K562 (cell line): Measurements from ENCODE around the gene TBC1D20. TPM values are rescaled to one million over a fixed set of nuclear protein-coding genes. Genes with fewer than 3 reads are reported as not detected.
A peak's percentile ranks its signal among the peaks of the same experiment; 100 is the strongest.

ENCODE experiments used
- ATAC-seq: fragments of 200-7000 bp; cut with Tn5 transposase; 3 replicates; pipeline ENCODE4 v1.9.1; 2020; ENCODE audit warnings: moderate library complexity
- BruUV-seq: library from RNA; stranded (reverse); fragments of 400-500 nt; replicated peaks from 2 replicates; lab custom pipeline; 2021; lab: Mats Ljungman, UMichigan
- CTCF ChIA-PET: fragments of 300-600 bp; formaldehyde crosslinking; extraction: SDS; loops from one replicate; lab custom pipeline; 2021; ENCODE audit warnings: low intra/inter-chr PET ratio; lab: Yijun Ruan, JAX
- POLR2A ChIA-PET: fragments of 300-600, 350-650 bp; sonication (Branson Sonifier 250); formaldehyde crosslinking; extraction: SDS; loops from one replicate; lab custom pipeline; 2021; ENCODE audit warnings: antibody characterized with exemption, inconsistent platforms; lab: Yijun Ruan, JAX
- DNase-seq, 4 experiments: peaks; one replicate each; pipeline versions ENCODE4 v3.0.0 to v3.0.0-alpha.2; 2011 to 2018; ENCODE audit warnings: low spot score in 3 of 4, mixed read lengths in 3 of 4; ENCODE audit errors: extremely low read depth in 1 of 4
- FAIRE-seq: peaks from 2 replicates; lab custom pipeline; 2011; peaks lifted over from hg19 to GRCh38; lab: Jason Lieb, UNC
- H2AFZ ChIP-seq: 2 replicates; pipeline ENCODE4 v1.6.0; 2011; ENCODE audit warnings: low read depth, low read length, control low read depth, inconsistent platforms
- H3K27ac ChIP-seq: fragments of 200-600 bp; 3 replicates; pipeline ENCODE4 v1.8.0; 2011; ENCODE audit warnings: low read depth, mild to moderate bottlenecking, control low read depth, inconsistent platforms, low read length, moderate library complexity, mixed read lengths; ENCODE audit errors: extremely low read depth
- H3K27me3 ChIP-seq, 2 experiments: fragments of 300-600 bp in 1 of 2; 2 replicates in 1 of 2; 3 replicates in 1 of 2; pipeline versions ENCODE4 v1.6.0 to v1.8.0; 2011; ENCODE audit warnings: inconsistent platforms in 2 of 2, low read length in 2 of 2, mild to moderate bottlenecking in 1 of 2, mixed read lengths in 1 of 2, moderate library complexity in 1 of 2; ENCODE audit not compliant: control insufficient read depth in 2 of 2, insufficient read depth in 2 of 2
- H3K36me3 ChIP-seq: fragments of 300-600 bp; 3 replicates; pipeline ENCODE4 v1.8.0; 2011; ENCODE audit warnings: mild to moderate bottlenecking, low read length, inconsistent platforms; ENCODE audit not compliant: control insufficient read depth, insufficient read depth
- H3K4me1 ChIP-seq, 2 experiments: fragments of 200-600 bp in 1 of 2; replicated peaks in 1 of 2; 2 replicates in 1 of 2; 3 replicates in 1 of 2; pipeline versions ENCODE4 v1.5.1 to v1.8.0; 2011; ENCODE audit warnings: inconsistent platforms in 2 of 2, low read length in 2 of 2, mild to moderate bottlenecking in 1 of 2, mixed read lengths in 1 of 2, moderate library complexity in 1 of 2; ENCODE audit not compliant: control insufficient read depth in 2 of 2, insufficient read depth in 2 of 2
- H3K4me2 ChIP-seq: 2 replicates; pipeline ENCODE4 v1.6.1; 2011; ENCODE audit warnings: low read length, control low read depth, inconsistent platforms, mixed read lengths; ENCODE audit not compliant: insufficient read depth
- H3K4me3 ChIP-seq: fragments of 200-600 bp; sonication (generic), shearing (Covaris generic); 2 replicates; pipeline ENCODE4 v1.5.1; 2016; ENCODE audit warnings: control low read depth, inconsistent platforms
- H3K79me2 ChIP-seq: fragments of 200-600 bp; 3 replicates; pipeline ENCODE4 v1.8.0; 2011; ENCODE audit warnings: low read length, inconsistent platforms; ENCODE audit not compliant: control insufficient read depth, insufficient read depth
- H3K9ac ChIP-seq, 2 experiments: 2 replicates each; pipeline versions ENCODE4 v1.6.0 to v1.6.1; 2011; ENCODE audit warnings: low read depth in 2 of 2, low read length in 2 of 2, control low read depth in 1 of 2, inconsistent platforms in 1 of 2, mild to moderate bottlenecking in 1 of 2, mixed read lengths in 1 of 2; ENCODE audit not compliant: insufficient read depth in 1 of 2
- H3K9me1 ChIP-seq: one replicate; pipeline ENCODE4 v1.6.0; 2011; ENCODE audit warnings: inconsistent platforms, mild to moderate bottlenecking, low read length, moderate library complexity; ENCODE audit not compliant: control insufficient read depth, insufficient read depth
- H3K9me3 ChIP-seq: replicated peaks from 2 replicates; pipeline ENCODE4 v1.5.1; 2011; ENCODE audit warnings: low read depth, low read length, inconsistent platforms; ENCODE audit not compliant: control insufficient read depth, insufficient read depth
- H4K20me1 ChIP-seq: replicated peaks from 2 replicates; pipeline ENCODE4 v1.6.1; 2011; ENCODE audit warnings: low read length, inconsistent platforms, mixed read lengths; ENCODE audit not compliant: control insufficient read depth, insufficient read depth
- BRD9 ChIP-seq: fragments of 450-650 bp; IDR thresholded peaks from 2 replicates; pipeline ENCODE4 v1.6.1; 2018; ENCODE audit warnings: low read depth; ENCODE audit not compliant: partially characterized antibody
- GABPB2 ChIP-seq: fragments of 250-450 bp; sonication (Bioruptor Pico); conservative IDR thresholded peaks from 2 replicates; pipeline ENCODE4 v1.5.1; 2021; ENCODE audit warnings: mild to moderate bottlenecking
- JUNB ChIP-seq: fragments of 450-650 bp; formaldehyde crosslinking; conservative IDR thresholded peaks from 2 replicates; pipeline ENCODE4 v1.4.0; 2020; ENCODE audit warnings: mild to moderate bottlenecking
- MCM7 ChIP-seq, 2 experiments: fragments of 450-650 bp; IDR thresholded peaks; 2 replicates each; pipeline ENCODE4 v1.6.1; 2016 to 2018
- MEF2D ChIP-seq: conservative IDR thresholded peaks from 2 replicates; pipeline ENCODE4 v1.6.1; 2016; ENCODE audit warnings: low read depth, missing genetic modification characterization, missing compliant biosample characterization
- MTA3 ChIP-seq: fragments of 450-650 bp; formaldehyde crosslinking; IDR thresholded peaks from 2 replicates; pipeline ENCODE4 v1.6.1; 2017; ENCODE audit warnings: mild to moderate bottlenecking, borderline replicate concordance
- PHB ChIP-seq: fragments of 250-450 bp; sonication (Bioruptor Pico); IDR thresholded peaks from 2 replicates; pipeline ENCODE4 v1.5.0; 2021
- PML ChIP-seq: IDR thresholded peaks from 2 replicates; pipeline ENCODE4 v1.6.1; 2012; ENCODE audit warnings: low read length, inconsistent platforms
- SOX6 ChIP-seq: fragments of 450-650 bp; IDR thresholded peaks from 2 replicates; pipeline ENCODE4 v1.6.1; 2014; ENCODE audit warnings: mild to moderate bottlenecking
- SREBF2 ChIP-seq: sonication (generic); formaldehyde crosslinking; IDR thresholded peaks from 2 replicates; pipeline ENCODE4 v1.4.0; 2020; ENCODE audit warnings: mild to moderate bottlenecking, missing genetic modification reagents
- ZBTB5 ChIP-seq: fragments of 450-650 bp; IDR thresholded peaks from 2 replicates; pipeline ENCODE4 v1.6.1; 2017; ENCODE audit warnings: antibody characterized with exemption
- ZNF12 ChIP-seq: sonication (generic); formaldehyde crosslinking; IDR thresholded peaks from 2 replicates; pipeline ENCODE4 v1.4.0; 2020; ENCODE audit warnings: mild to moderate bottlenecking, missing genetic modification reagents
- ZNF197 ChIP-seq: fragments of 200-800 bp; sonication (Bioruptor generic); IDR thresholded peaks from 2 replicates; pipeline ENCODE4 v1.6.1; 2016; ENCODE audit warnings: low read depth, missing genetic modification characterization, missing compliant biosample characterization
- ZNF24 ChIP-seq: fragments of 450-650 bp; IDR thresholded peaks from 2 replicates; pipeline ENCODE4 v1.6.1; 2016
- ZNF57 ChIP-seq: fragments of 450-650 bp; formaldehyde crosslinking; IDR thresholded peaks from 2 replicates; pipeline ENCODE4 v1.4.0; 2020; ENCODE audit warnings: mild to moderate bottlenecking, moderate library complexity
- ZNF584 ChIP-seq: fragments of 200-800 bp; sonication (Bioruptor generic); IDR thresholded peaks from 2 replicates; pipeline ENCODE4 v1.6.1; 2016; ENCODE audit warnings: low read depth, mild to moderate bottlenecking, missing genetic modification characterization, missing compliant biosample characterization
- ZNF766 ChIP-seq: fragments of 200-800 bp; sonication (Bioruptor generic); conservative IDR thresholded peaks from 2 replicates; pipeline ENCODE4 v1.6.1; 2016; ENCODE audit warnings: missing genetic modification characterization, missing compliant biosample characterization
- WGBS: fragments of 100-300 bp; shearing (Covaris generic); methylation state at CpG from one replicate; pipeline ENCODE4 v1.1.6; 2016; ENCODE audit warnings: low coverage, mixed read lengths; ENCODE audit not compliant: insufficient coverage; ENCODE audit errors: missing lambda C conversion rate; 5-methylcytosine and 5-hydroxymethylcytosine counted together
- in situ Hi-C: fragments of 300-500 bp; cut with MboI; formaldehyde crosslinking; loops from 4 replicates; pipeline ENCODE4 v1.15.0; 2018; ENCODE audit warnings: inconsistent platforms, mixed read lengths
- intact Hi-C: fragments of 100-400 bp; cut with micrococcal nuclease; formaldehyde crosslinking; loops from 2 replicates; pipeline ENCODE4 v1.14.2; 2022
- polyA plus RNA-seq, 8 experiments: library from polyadenylated mRNA; depleted of rRNA in 4 of 8; stranded (reverse) in 5 of 8; unstranded in 3 of 8; fragments of >200 nt; fragmentation: Nextera tagmentation in 2 of 8; fragmentation: Illumina TruSeq in 1 of 8; extraction: Ambion mirVana in 2 of 8; extraction: Trizol in 1 of 8; gene quantifications; 2 replicates each; pipeline versions ENCODE4 v1.2.1 to v1.2.3, GENCODE V29; 2011 to 2014; ENCODE audit warnings: inconsistent platforms in 1 of 8, missing spikeins in 1 of 8
- total RNA-seq, 7 experiments: library from RNA; depleted of rRNA in 6 of 7; stranded (reverse); fragments of >200 nt in 6 of 7; fragmentation: Illumina TruSeq in 2 of 7; extraction: Trizol in 2 of 7; gene quantifications; 2 replicates each; pipeline versions ENCODE4 v1.2.1 to v1.2.3, GENCODE V29; 2011 to 2021; ENCODE audit warnings: low replicate concordance in 1 of 7

Gene TBC1D20
- total and polyA plus RNA-seq, 9 of the 15 experiments (the other 6 are each of a cell fraction or from before 2014, with no cell fraction given) = 7.0 to 25.3 (median 15.1) TPM

GRCh38 chr20:407953-408842 is 54.1 kb downstream of the TBC1D20 start, which contains the start of gene RBCK1 (continued):
- no peak for TF ChIP-seq ZBTB5

GRCh38 chr20:407133-407952 is 55.0 kb downstream of the TBC1D20 start:
- Histone ChIP-seq H2AFZ (peak overlapping the region; percentile 87), H3K27me3 (no peaks in the 10 kb centered on the region), H3K36me3 (peaks cover 23% of the 10 kb centered on the region; the same call in 2 of the 3 replicates), H3K9ac (peak overlapping the region; percentile 77 to 94), H3K9me1 (no peaks in the 10 kb centered on the region), H3K79me2 (peaks cover 26% of the 10 kb centered on the region), H3K9me3 (peaks cover 5% of the 10 kb centered on the region), H3K4me3 (peak overlapping the region; percentile 52), H3K4me1 (peaks cover 17 to 18% of the 10 kb centered on the region in 2 experiments; a peak in 4 of 5 replicates), H4K20me1 (no peaks in the 10 kb centered on the region), H3K27ac (peak overlapping the region; percentile 88), H3K4me2 (peak overlapping the region; percentile 90)
- CTCF ChIA-PET = interaction anchor here (0.9 to 1.2 kb wide), 2 partner anchors 58 to 72 kb away, joined by 3 to 4 read pairs; no protein-coding TSS in a partner anchor
- intact Hi-C loops (no loop called here), in situ Hi-C loops (no loop called here)
- POLR2A ChIA-PET = interaction anchor here (0.6 to 1.4 kb wide), 11 partner anchors 9 to 35 kb away, joined by 3 to 15 read pairs (median 4); partner anchors contain the start of gene TRIB3
- TSS peak; percentile 87 for BruUV-seq
- 4% methylated on average over 17 of the region's 45 CpGs for WGBS
- FAIRE-seq (peak; percentile 78), ATAC-seq (peak; percentile 90), DNase-seq (peak; percentile 80 to 83 (median 82))
- TF ChIP-seq SREBF2 (no peak), ZNF12 (CRISPR knock-in tag) (no peak), PHB (CRISPR knock-in tag) (peak; percentile 86), ZNF57 (CRISPR knock-in tag) (no peak), JUNB (CRISPR knock-in tag) (no peak), ZNF197 (CRISPR knock-in tag) (no peak), GABPB2 (no peak), BRD9 (peak; percentile 28), ZNF24 (peak; percentile 45; the same call in 1 of the 2 replicates), MTA3 (no peak), ZNF766 (CRISPR knock-in tag) (no peak), PML (no peak), SOX6 (peak; percentile 35), ZNF584 (CRISPR knock-in tag) (0 out of 2 replicates have a peak, but pooled peaks have one; percentile 54), MEF2D (tag) (0 out of 2 replicates have a peak, but pooled peaks have one; percentile 18), MCM7 (IDR thresholded peaks at IDR 0.05) (no peak)
